Measurements from ENCODE around the gene RSPH10B2.
A peak's percentile ranks its signal among the peaks of the same experiment; 100 is the strongest.
"Not testable (repeated sequence)": the region's sequence is repeated elsewhere in the genome, so short reads cannot be mapped to it uniquely, and the experiment has no call there.

RSPH10B2 gene

GRCh38 chr7:6792113-6792872 is 38.4 kb downstream of the RSPH10B2 start:
- not testable (repeated sequence) for DNase-seq

GRCh38 chr7:6794276-6794675 is 40.4 kb downstream of the RSPH10B2 start:
- not testable (repeated sequence) for DNase-seq

- DNase-seq: not testable (repeated sequence)
These were observed 43.3 kb downstream of the RSPH10B2 start for GRCh38 chr7:6797218-6797617.

GRCh38 chr7:6798047-6798446 is 44.1 kb downstream of the RSPH10B2 start:
- DNase-seq: not testable (repeated sequence)

DNA sequence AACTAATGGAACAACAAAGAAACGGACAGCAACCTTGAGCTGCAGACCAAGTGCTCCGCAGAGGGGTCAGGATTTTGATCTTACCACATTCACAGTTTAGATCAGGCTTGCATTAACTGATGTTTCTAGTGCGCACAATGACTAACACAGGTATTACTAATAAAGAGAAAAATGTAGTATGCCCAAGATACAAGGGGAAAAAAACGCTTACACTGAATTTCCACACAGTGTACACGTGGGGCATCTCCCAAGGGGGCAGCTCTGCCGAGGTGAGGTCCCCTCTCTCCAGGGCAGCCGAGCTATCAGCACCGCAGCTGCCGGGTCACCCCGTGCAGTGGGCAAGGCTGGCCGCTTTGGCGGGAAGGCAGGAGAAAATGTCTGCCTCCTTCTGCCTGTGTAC is 46.0 kb downstream of the RSPH10B2 start:
- not testable (repeated sequence) for DNase-seq

- not testable (repeated sequence) for DNase-seq
These were observed 46.4 kb downstream of the RSPH10B2 start for GRCh38 chr7:6800331-6800730.

GRCh38 chr7:6807393-6807918 is 53.6 kb downstream of the RSPH10B2 start:
- DNase-seq: not testable (repeated sequence)

DNA sequence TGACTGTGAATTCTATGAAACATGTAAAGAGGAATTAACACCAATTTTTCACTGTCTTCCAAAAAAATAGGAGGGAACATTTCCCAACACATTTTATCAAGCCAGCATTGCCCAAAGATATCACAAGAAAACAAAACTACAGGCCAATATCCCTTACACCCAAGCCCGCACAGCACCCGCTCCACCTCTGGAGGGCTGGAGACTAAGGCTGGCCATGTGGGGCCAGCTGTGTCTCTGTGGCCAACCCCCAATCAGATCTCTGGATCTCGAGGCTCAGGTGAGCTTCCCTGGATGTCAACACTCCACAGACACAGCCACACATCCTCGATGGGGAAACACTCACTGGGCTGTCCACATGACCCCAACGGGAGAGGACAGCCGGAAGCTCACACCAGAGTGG is 54.1 kb downstream of the RSPH10B2 start:
- not testable (repeated sequence) for DNase-seq

GRCh38 chr7:6813011-6813410 is 59.1 kb downstream of the RSPH10B2 start:
- DNase-seq: not testable (repeated sequence)

DNA sequence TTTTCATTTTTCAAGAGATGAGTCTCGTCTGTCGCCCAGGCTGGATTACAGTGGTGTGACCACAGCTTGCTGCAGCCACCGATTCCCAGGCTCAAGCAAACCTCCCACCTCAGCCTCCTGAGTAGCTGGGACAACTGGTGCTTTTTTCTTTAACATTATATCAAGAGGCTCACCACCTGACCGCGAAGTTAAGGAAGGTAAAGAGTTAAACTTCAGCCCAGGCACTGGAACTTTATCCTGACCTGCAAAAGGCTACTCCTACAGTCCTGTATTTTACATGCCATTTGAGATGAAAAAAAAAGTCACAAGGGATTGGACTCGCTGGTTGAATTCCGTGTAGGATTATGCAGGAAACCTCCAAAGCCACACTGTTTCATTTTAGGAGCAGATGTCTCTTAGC is 61.6 kb downstream of the RSPH10B2 start:
- not testable (repeated sequence) for DNase-seq

- DNase-seq: not testable (repeated sequence)
These were observed 67.7 kb downstream of the RSPH10B2 start for GRCh38 chr7:6821622-6822021.

- not testable (repeated sequence) for DNase-seq
These were observed 71.6 kb downstream of the RSPH10B2 start for GRCh38 chr7:6825236-6826125.

- peak; percentile 80 for DNase-seq
These were observed 72.2 kb downstream of the RSPH10B2 start, which contains the start of gene CCZ1B for GRCh38 chr7:6826151-6826550. CCZ1B (minus strand) TSS chr7:6826275; CDS start chr7:6826197, 78 bp downstream.

GRCh38 chr7:6827180-6827579 is 73.3 kb downstream of the RSPH10B2 start:
- DNase-seq: not testable (repeated sequence)

GRCh38 chr7:6829616-6830015 is 75.7 kb downstream of the RSPH10B2 start:
- DNase-seq: not testable (repeated sequence)

DNA sequence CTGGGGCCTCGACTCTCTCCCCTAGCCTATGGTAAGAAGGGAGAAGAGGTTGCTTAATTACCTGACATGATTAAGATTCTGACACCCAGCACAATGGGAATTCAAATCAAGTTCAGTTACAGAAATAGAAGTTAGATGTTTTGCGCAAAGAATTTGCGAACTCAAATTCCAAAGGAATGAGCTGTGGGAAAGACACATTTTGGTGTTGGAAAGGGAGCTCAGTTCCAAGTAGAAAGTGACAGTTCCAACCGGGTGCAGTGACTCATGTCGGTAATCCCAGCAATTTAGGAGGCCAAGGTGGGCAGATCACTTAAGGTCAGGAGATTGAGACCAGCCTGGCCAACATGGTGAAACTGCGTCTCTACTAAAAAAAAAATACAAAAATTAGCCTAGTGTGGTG is 76.1 kb downstream of the RSPH10B2 start:
- not testable (repeated sequence) for DNase-seq

GRCh38 chr7:6831018-6831725 is 77.3 kb downstream of the RSPH10B2 start:
- no peak for DNase-seq

- no peak for DNase-seq
These were observed 79.7 kb downstream of the RSPH10B2 start for GRCh38 chr7:6833636-6834035.

- not testable (repeated sequence) for DNase-seq
These were observed 81.6 kb downstream of the RSPH10B2 start for GRCh38 chr7:6835521-6835920.

DNA sequence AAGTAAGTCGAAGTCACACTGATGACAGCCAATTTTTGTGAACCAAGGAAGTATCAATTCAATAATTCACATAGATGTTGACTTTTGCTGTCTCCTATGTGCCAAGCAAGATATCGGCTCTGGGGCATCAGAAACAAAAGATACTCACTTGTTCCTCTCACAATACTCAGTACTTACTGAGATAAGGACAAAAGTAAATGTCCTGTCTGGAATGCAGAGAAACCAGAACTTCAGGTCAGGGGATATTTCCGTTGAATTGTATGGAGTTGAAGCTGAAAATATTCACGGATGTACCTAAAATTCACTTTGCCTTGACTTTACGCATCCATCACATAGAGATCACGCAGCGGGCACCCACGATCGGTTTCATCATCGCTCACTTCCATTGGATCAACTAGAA is 83.2 kb downstream of the RSPH10B2 start:
- not testable (repeated sequence) for DNase-seq

DNA sequence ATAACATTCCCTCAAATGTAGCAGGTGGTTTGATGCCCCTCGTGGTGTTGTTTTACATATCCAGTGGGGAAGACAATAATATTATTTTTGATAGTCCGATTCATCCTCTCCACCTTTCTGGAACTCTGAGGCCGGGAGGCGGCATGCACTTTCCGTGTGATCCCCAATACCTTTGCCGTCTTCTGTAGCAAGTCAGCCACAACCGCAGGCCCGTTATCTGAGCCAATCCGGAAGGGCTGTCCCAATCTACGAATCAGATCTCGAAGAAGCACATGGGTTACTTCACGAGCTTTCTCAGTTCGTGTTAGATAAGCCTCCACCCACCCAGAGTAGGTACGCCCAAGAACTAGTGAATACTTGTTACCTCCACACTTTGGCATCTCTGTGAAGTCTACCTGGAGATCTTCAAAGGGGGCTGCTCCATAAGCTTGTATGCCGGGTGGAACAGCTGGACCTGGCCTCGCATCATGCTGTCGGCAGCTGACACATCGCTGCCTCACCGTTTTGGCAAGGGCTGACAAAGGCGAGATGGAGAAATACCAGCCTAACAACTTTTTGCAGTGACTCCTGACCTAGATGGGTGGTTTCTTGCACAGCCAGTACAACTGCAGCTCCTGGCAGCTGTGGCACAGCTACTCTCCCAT is 88.5 kb downstream of the RSPH10B2 start:
- DNase-seq: not testable (repeated sequence)

- not testable (repeated sequence) for DNase-seq
These were observed 89.2 kb downstream of the RSPH10B2 start for GRCh38 chr7:6843092-6843491.
